Measurements from ENCODE around the gene EPHB1.

- TF ChIP-seq POLR2AphosphoS5 (IDR thresholded peaks at IDR 0.05; ENCODE audit: low read depth, low read length) (no peak), TAF1 (IDR thresholded peaks at IDR 0.05; ENCODE audit: low read depth, low read length) (no peak), POLR2A (IDR thresholded peaks at IDR 0.05; ENCODE audit: low read depth, low read length) (no peak)
Observed at GRCh38 chr3:135103917-135104316, 308.9 kb downstream of the EPHB1 start.

Data from GM12891 (cell line).